Lower leg skin (tissue), 3 donors: ENCODE data around the gene KLHL5.

Experiments
- POLR2A ChIP-seq, 2 donors: fragments of 450-650 bp; IDR thresholded peaks; one replicate each; pipeline ENCODE4 v1.6.1; 2016 to 2017; ENCODE audit warnings: antibody characterized with exemption in 2 of 2, mild to moderate bottlenecking in 1 of 2, moderate library complexity in 1 of 2
- TF ChIP-seq, protein P1 (sequence below), 3 donors: fragments of 450-650 bp; IDR thresholded peaks; one replicate each; pipeline ENCODE4 v1.5.1; 2016; ENCODE audit warnings: antibody characterized with exemption in 3 of 3, mild to moderate bottlenecking in 3 of 3, moderate library complexity in 2 of 3

DNA sequence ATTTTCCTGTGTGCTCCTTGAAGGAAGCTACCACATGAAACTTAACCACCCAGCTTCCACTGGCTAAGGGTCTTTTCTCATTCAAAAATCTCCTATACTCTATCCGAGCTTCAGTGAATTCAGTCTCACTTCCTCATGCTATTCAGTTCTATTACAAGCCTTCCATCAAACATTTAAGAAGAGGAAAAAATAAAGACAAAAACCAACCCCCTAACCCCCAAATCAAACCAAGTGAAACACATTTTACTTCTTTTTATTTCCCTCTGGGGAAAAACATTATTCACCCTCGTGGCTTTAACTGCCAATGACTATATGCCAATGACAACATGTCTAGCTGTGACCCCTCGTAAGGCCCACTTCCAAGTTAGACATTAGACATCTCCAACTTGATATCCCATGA is 104.1 kb downstream of the KLHL5 start:
- TF ChIP-seq, protein P1, sequence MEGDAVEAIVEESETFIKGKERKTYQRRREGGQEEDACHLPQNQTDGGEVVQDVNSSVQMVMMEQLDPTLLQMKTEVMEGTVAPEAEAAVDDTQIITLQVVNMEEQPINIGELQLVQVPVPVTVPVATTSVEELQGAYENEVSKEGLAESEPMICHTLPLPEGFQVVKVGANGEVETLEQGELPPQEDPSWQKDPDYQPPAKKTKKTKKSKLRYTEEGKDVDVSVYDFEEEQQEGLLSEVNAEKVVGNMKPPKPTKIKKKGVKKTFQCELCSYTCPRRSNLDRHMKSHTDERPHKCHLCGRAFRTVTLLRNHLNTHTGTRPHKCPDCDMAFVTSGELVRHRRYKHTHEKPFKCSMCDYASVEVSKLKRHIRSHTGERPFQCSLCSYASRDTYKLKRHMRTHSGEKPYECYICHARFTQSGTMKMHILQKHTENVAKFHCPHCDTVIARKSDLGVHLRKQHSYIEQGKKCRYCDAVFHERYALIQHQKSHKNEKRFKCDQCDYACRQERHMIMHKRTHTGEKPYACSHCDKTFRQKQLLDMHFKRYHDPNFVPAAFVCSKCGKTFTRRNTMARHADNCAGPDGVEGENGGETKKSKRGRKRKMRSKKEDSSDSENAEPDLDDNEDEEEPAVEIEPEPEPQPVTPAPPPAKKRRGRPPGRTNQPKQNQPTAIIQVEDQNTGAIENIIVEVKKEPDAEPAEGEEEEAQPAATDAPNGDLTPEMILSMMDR (IDR thresholded peaks at IDR 0.05) = no peak
- TF ChIP-seq POLR2A (IDR thresholded peaks at IDR 0.05) = no peak
